Measurements from ENCODE around the gene C1orf210. TPM values are rescaled to one million over a fixed set of nuclear protein-coding genes. Genes with fewer than 3 reads are reported as not detected.

Gene C1orf210
- total and polyA plus RNA-seq, 8 donors, result 4.3 to 34.4 (median 14.3) TPM; not detected in 1

DNA sequence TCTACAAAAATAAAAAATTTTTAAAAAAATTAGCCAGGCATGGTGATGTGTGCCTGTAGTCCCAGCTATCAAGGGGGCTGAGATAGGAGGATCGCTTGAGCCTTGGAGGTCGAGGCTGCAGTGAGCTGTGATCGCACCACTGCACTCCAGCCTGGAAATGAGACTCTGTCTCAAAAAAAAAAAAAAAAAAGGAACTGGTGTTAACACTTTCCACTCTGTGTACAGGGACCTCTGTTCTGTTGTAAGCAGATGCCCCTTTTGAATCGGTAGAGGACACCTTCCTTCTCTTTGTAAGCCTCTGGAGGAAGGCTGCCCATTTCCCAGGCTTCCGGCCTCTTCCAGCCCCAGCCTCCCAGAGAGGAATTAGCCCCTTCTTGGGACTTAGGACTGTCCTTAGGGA is 7.3 kb upstream of the C1orf210 start:
- WGBS, 5 donors, result 77 to 93% (median 89%) methylated on average over 5 of the region's 5 CpGs
- Histone ChIP-seq H3K27me3 (no peaks in the 10 kb centered on the region), H3K27ac (no peak overlapping the region), H3K4me1 (peaks cover 16 to 41% (median 28%) of the 10 kb centered on the region in 4 donors), H3K36me3 (no peaks in the 10 kb centered on the region), H3K4me3 (no peak overlapping the region), H3K9me3 (no peaks in the 10 kb centered on the region)
- intact Hi-C loops (cut with DNase I; ENCODE audit: low total_unique reads), result no loop called here
- TF ChIP-seq, protein P1, sequence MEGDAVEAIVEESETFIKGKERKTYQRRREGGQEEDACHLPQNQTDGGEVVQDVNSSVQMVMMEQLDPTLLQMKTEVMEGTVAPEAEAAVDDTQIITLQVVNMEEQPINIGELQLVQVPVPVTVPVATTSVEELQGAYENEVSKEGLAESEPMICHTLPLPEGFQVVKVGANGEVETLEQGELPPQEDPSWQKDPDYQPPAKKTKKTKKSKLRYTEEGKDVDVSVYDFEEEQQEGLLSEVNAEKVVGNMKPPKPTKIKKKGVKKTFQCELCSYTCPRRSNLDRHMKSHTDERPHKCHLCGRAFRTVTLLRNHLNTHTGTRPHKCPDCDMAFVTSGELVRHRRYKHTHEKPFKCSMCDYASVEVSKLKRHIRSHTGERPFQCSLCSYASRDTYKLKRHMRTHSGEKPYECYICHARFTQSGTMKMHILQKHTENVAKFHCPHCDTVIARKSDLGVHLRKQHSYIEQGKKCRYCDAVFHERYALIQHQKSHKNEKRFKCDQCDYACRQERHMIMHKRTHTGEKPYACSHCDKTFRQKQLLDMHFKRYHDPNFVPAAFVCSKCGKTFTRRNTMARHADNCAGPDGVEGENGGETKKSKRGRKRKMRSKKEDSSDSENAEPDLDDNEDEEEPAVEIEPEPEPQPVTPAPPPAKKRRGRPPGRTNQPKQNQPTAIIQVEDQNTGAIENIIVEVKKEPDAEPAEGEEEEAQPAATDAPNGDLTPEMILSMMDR (IDR thresholded peaks at IDR 0.05), result no peak
- TF ChIP-seq POLR2A (IDR thresholded peaks at IDR 0.05) (no peak), EP300 (IDR thresholded peaks at IDR 0.05) (no peak), POLR2AphosphoS5 (IDR thresholded peaks at IDR 0.05) (no peak)
- DNase-seq, result no peak

DNA sequence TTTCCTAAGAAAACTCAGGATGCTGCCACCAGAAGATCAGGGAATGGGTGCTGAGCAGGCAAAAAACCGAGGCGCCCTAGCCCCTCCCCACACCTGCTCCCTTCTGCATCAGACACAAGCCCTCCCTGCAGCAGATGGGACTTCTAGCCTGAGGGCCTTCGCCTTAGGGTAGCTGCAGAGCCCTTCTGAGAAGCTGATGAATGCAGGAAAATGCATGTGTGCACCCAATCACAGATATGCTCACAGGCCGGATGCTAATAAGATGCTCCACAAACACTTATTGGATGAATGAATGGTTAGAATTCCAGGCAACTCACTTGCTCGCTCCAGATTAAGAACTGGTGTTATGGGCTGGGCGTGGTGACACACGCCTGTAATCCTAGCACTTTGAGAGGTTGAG is 6.8 kb upstream of the C1orf210 start:
- DNase-seq, result no peak
- intact Hi-C loops (cut with DNase I; ENCODE audit: low total_unique reads), result no loop called here
- no peak overlapping the region for H3K4me3 ChIP-seq
- H3K9me3 ChIP-seq, result no peaks in the 10 kb centered on the region
- H3K4me1 ChIP-seq, result peaks cover 16 to 41% (median 28%) of the 10 kb centered on the region in 4 donors
- H3K27ac ChIP-seq, result no peak overlapping the region
- no peaks in the 10 kb centered on the region for H3K27me3 ChIP-seq
- H3K36me3 ChIP-seq, result no peaks in the 10 kb centered on the region
- WGBS, 5 donors, result 75 to 82% (median 82%) methylated on average over 7 of the region's 7 CpGs
- TF ChIP-seq, protein P1 (IDR thresholded peaks at IDR 0.05), result no peak
- TF ChIP-seq POLR2A (IDR thresholded peaks at IDR 0.05) (no peak), EP300 (IDR thresholded peaks at IDR 0.05) (no peak), POLR2AphosphoS5 (IDR thresholded peaks at IDR 0.05) (no peak)

DNA sequence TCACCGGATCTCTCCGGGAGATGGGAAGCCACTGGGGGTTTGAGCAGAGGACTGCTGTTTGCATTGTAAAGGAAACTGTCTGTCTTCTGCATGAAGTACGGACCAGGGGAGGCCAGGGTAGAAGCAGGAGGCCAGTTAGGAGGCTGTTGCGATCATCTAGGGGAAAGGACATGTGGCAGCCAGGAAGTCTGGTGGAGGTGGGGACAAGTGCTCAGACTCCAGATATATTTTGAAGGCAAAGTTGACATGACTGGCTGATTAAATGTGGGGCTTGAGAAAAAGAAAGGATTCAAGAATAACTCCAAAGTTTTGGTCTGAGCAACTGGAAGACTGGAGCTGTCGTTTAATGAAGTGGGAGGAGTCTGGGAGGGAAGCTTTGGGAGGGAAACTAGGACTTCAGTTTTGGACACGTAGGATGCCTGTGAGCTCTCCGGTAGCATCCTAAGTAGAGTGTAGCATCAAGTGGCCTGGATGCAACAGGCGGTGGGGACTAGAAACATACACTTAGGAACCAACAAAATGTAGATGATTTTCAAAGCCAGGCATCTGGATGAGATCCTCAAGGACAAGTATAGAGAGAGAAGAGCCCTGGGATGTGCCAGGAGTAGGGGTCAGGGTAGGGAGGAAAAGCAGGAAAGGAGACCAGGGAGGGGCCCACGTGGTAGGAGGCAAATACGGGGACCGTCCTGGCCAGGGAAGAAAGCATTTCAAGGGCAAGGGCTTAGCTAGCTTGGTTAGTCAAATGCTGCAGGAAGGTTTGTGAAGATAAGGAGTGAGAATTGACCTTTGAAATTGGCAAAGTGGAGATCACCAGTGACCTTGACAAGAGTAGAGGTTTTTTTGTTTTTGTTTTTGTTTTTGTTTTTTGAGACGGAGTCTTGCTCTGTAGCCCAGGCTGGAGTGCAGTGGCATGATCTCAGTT is 3.7 kb upstream of the C1orf210 start:
- 53 to 72% (median 60%) methylated on average over 12 of the region's 12 CpGs for WGBS, 5 donors
- H3K9me3 ChIP-seq, result no peaks in the 10 kb centered on the region
- no peak overlapping the region for H3K4me3 ChIP-seq
- no peak for TF ChIP-seq POLR2AphosphoS5 (IDR thresholded peaks at IDR 0.05)
- TF ChIP-seq POLR2A (IDR thresholded peaks at IDR 0.05), result no peak
- TF ChIP-seq, protein P1 (IDR thresholded peaks at IDR 0.05), result no peak
- TF ChIP-seq EP300 (IDR thresholded peaks at IDR 0.05), result no peak
- intact Hi-C loops (cut with DNase I; ENCODE audit: low total_unique reads), result no loop called here
- H3K4me1 ChIP-seq, result peaks cover 0 to 27% (median 14%) of the 10 kb centered on the region in 4 donors
- peak in 1 of 2 donors; percentile 54 for DNase-seq
- H3K27me3 ChIP-seq, result peaks cover 0 to 4% (median 0%) of the 10 kb centered on the region in 3 donors
- peak overlapping the region in 2 of 5 donors; percentile 39 to 49 for H3K27ac ChIP-seq
- no peaks in the 10 kb centered on the region for H3K36me3 ChIP-seq

DNA sequence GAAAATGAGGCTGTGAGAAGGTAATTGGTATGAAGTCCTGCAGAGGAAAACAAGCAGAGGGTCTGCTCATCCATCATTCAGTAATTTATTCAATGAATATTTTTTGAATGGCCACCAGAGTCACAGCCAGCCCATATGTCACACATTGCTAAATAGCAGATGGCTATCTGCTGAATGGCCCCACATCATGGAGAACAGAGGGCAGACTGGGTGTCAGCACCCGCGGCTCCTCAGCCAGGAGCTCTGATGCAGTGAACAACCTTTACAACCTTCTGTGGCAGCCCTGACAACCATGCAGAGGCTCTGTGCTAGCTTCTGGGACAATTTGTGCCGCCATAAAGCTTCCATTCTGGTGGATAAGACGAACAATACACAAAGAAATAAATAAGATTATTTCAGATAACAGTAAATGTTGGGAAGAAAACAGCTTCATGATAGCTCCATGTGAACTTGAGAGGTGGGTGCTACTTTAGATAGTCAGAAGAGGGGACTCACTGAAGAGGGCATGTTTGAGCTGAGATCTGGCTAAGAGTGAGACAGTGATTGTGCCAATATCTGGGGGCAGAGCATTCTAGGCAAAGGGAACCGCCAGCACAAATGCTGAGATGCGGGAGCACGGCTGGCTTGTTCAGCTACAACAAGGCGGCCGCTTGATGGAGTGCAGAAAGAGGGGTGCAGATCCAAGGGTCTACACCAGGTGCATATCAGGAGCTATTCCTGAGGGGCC is 2.8 kb upstream of the C1orf210 start:
- H3K4me1 ChIP-seq, result peaks cover 2 to 31% (median 15%) of the 10 kb centered on the region in 4 donors
- WGBS, 5 donors, result 80 to 91% (median 81%) methylated on average over 9 of the region's 9 CpGs
- H3K36me3 ChIP-seq, result no peaks in the 10 kb centered on the region
- no peaks in the 10 kb centered on the region for H3K9me3 ChIP-seq
- no peak overlapping the region for H3K4me3 ChIP-seq
- H3K27me3 ChIP-seq, result peaks cover 0 to 4% (median 0%) of the 10 kb centered on the region in 3 donors
- intact Hi-C loops (cut with DNase I; ENCODE audit: low total_unique reads), result no loop called here
- peak overlapping the region in 2 of 5 donors; percentile 39 to 49 for H3K27ac ChIP-seq
- no peak for TF ChIP-seq POLR2A (IDR thresholded peaks at IDR 0.05)
- TF ChIP-seq, protein P1 (IDR thresholded peaks at IDR 0.05), result no peak
- TF ChIP-seq EP300 (IDR thresholded peaks at IDR 0.05), result no peak
- TF ChIP-seq POLR2AphosphoS5 (IDR thresholded peaks at IDR 0.05), result no peak
- DNase-seq, result no peak

Measured in stomach (tissue), 9 donors.